ENCODE data around the gene CKAP5. TPM values are rescaled to one million over a fixed set of nuclear protein-coding genes. Genes with fewer than 3 reads are reported as not detected.

The CKAP5 gene
- total and polyA plus RNA-seq, 2 experiments from 2014 or later = 67.9 to 120 TPM

- Mint-ChIP-seq H3K4me3 (no peak overlapping the region), H3K27ac (no peak overlapping the region), H3K9me3 (no peaks in the 10 kb centered on the region), H3K4me1 (peaks cover 19% of the 10 kb centered on the region), H3K36me3 (ENCODE audit: low read depth) (peaks cover 26% of the 10 kb centered on the region), H3K27me3 (ENCODE audit: insufficient read depth, low read depth, poor library complexity) (peaks cover 15% of the 10 kb centered on the region)
- H3K4me3 ChIP-seq = no peak overlapping the region
- TF ChIP-seq CREB1 (CRISPR knock-in tag; IDR thresholded peaks at IDR 0.05; ENCODE audit: low read depth) = no peak
- H3K27ac ChIP-seq (ENCODE audit: low read depth) = no peak overlapping the region
- no peaks in the 10 kb centered on the region for H3F3A ChIP-seq (replicated peaks; ENCODE audit: low read depth)
- peaks cover 17% of the 10 kb centered on the region for H3K36me3 ChIP-seq (ENCODE audit: insufficient read depth)
- 0 out of 2 replicates have a peak, but pooled peaks cover 4% of the 10 kb centered on the region for H3K4me1 ChIP-seq (ENCODE audit: insufficient read depth)
- no peak for DNase-seq (ENCODE audit: low spot score)
- no peak for ATAC-seq
- no peaks in the 10 kb centered on the region for H3K9me2 ChIP-seq (ENCODE audit: insufficient read depth)
- no peak overlapping the region for H2AFZ ChIP-seq
- H4K20me1 ChIP-seq (replicated peaks; ENCODE audit: insufficient read depth) = no peaks in the 10 kb centered on the region; the same call in 1 of the 2 replicates
- no peaks in the 10 kb centered on the region for H3K27me3 ChIP-seq (ENCODE audit: insufficient read depth)
- no peak overlapping the region for H3K4me2 ChIP-seq
- H3K79me2 ChIP-seq (replicated peaks; ENCODE audit: insufficient read depth) = peaks cover 30% of the 10 kb centered on the region
Observed at GRCh38 chr11:46698597-46698996, 147.5 kb downstream of the CKAP5 start.

DNA sequence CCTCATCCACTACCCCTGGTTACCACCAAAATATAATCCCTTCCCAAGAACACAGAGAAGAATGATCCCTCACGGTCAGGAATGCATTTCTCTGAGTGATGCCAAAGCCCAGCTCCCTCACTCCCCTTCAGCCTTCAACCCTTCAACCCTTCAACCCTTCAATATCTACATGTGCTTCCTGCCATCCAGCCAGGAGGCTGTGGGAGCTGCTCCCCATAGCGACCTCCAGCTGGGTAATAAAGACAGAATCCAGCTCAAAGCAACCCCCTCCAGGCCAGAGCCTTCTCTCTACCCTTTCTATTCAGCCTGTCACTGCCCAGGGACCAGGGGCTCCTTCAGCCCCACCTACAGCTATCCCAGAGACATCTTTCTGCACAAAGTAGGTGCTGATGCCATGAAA is 148.4 kb downstream of the CKAP5 start:
- H3K27ac Mint-ChIP-seq = no peak overlapping the region
- Histone ChIP-seq H3K4me1 (ENCODE audit: insufficient read depth) (0 out of 2 replicates have a peak, but pooled peaks cover 4% of the 10 kb centered on the region), H2AFZ (no peak overlapping the region), H3K36me3 (ENCODE audit: insufficient read depth) (peaks cover 11% of the 10 kb centered on the region), H3K4me3 (no peak overlapping the region), H3K27ac (ENCODE audit: low read depth) (no peak overlapping the region), H3K9me2 (ENCODE audit: insufficient read depth) (no peaks in the 10 kb centered on the region), H3K4me2 (no peak overlapping the region), H3K27me3 (ENCODE audit: insufficient read depth) (no peaks in the 10 kb centered on the region), H3F3A (replicated peaks; ENCODE audit: low read depth) (no peaks in the 10 kb centered on the region), H3K79me2 (replicated peaks; ENCODE audit: insufficient read depth) (peaks cover 30% of the 10 kb centered on the region), H4K20me1 (replicated peaks; ENCODE audit: insufficient read depth) (no peaks in the 10 kb centered on the region)
- no peak overlapping the region for H3K4me3 Mint-ChIP-seq
- no peaks in the 10 kb centered on the region for H3K9me3 Mint-ChIP-seq
- no peak for DNase-seq (ENCODE audit: low spot score)
- H3K27me3 Mint-ChIP-seq (ENCODE audit: insufficient read depth, low read depth, poor library complexity) = peaks cover 14% of the 10 kb centered on the region
- peaks cover 19% of the 10 kb centered on the region for H3K4me1 Mint-ChIP-seq
- peaks cover 18% of the 10 kb centered on the region for H3K36me3 Mint-ChIP-seq (ENCODE audit: low read depth)
- no peak for ATAC-seq
- TF ChIP-seq REST (IDR thresholded peaks at IDR 0.05; ENCODE audit: unreplicated experiment) = no peak
- no peak for TF ChIP-seq ZNF114 (CRISPR knock-in tag; IDR thresholded peaks at IDR 0.05)
- no peak for TF ChIP-seq CREB1 (CRISPR knock-in tag; IDR thresholded peaks at IDR 0.05; ENCODE audit: low read depth)
- TF ChIP-seq EZH2 (IDR thresholded peaks at IDR 0.05; ENCODE audit: low read depth, unreplicated experiment) = no peak
- TF ChIP-seq, protein P1, sequence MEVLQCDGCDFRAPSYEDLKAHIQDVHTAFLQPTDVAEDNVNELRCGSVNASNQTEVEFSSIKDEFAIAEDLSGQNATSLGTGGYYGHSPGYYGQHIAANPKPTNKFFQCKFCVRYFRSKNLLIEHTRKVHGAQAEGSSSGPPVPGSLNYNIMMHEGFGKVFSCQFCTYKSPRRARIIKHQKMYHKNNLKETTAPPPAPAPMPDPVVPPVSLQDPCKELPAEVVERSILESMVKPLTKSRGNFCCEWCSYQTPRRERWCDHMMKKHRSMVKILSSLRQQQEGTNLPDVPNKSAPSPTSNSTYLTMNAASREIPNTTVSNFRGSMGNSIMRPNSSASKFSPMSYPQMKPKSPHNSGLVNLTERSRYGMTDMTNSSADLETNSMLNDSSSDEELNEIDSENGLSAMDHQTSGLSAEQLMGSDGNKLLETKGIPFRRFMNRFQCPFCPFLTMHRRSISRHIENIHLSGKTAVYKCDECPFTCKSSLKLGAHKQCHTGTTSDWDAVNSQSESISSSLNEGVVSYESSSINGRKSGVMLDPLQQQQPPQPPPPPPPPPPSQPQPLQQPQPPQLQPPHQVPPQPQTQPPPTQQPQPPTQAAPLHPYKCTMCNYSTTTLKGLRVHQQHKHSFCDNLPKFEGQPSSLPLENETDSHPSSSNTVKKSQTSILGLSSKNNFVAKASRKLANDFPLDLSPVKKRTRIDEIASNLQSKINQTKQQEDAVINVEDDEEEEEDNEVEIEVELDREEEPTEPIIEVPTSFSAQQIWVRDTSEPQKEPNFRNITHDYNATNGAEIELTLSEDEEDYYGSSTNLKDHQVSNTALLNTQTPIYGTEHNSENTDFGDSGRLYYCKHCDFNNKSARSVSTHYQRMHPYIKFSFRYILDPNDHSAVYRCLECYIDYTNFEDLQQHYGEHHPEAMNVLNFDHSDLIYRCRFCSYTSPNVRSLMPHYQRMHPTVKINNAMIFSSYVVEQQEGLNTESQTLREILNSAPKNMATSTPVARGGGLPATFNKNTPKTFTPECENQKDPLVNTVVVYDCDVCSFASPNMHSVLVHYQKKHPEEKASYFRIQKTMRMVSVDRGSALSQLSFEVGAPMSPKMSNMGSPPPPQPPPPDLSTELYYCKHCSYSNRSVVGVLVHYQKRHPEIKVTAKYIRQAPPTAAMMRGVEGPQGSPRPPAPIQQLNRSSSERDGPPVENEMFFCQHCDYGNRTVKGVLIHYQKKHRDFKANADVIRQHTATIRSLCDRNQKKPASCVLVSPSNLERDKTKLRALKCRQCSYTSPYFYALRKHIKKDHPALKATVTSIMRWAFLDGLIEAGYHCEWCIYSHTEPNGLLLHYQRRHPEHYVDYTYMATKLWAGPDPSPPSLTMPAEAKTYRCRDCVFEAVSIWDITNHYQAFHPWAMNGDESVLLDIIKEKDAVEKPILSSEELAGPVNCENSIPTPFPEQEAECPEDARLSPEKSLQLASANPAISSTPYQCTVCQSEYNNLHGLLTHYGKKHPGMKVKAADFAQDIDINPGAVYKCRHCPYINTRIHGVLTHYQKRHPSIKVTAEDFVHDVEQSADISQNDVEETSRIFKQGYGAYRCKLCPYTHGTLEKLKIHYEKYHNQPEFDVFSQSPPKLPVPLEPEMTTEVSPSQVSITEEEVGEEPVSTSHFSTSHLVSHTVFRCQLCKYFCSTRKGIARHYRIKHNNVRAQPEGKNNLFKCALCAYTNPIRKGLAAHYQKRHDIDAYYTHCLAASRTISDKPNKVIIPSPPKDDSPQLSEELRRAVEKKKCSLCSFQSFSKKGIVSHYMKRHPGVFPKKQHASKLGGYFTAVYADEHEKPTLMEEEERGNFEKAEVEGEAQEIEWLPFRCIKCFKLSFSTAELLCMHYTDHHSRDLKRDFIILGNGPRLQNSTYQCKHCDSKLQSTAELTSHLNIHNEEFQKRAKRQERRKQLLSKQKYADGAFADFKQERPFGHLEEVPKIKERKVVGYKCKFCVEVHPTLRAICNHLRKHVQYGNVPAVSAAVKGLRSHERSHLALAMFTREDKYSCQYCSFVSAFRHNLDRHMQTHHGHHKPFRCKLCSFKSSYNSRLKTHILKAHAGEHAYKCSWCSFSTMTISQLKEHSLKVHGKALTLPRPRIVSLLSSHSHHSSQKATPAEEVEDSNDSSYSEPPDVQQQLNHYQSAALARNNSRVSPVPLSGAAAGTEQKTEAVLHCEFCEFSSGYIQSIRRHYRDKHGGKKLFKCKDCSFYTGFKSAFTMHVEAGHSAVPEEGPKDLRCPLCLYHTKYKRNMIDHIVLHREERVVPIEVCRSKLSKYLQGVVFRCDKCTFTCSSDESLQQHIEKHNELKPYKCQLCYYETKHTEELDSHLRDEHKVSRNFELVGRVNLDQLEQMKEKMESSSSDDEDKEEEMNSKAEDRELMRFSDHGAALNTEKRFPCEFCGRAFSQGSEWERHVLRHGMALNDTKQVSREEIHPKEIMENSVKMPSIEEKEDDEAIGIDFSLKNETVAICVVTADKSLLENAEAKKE (CRISPR knock-in tag; IDR thresholded peaks at IDR 0.05) = no peak
- no peak for TF ChIP-seq POLR2AphosphoS5 (IDR thresholded peaks at IDR 0.05; ENCODE audit: low read depth)
- TF ChIP-seq EZH2phosphoT487 (IDR thresholded peaks at IDR 0.05; ENCODE audit: unreplicated experiment) = no peak
- no peak for TF ChIP-seq NANOG (IDR thresholded peaks at IDR 0.05; ENCODE audit: borderline replicate concordance)
- no peak for TF ChIP-seq JUNB (IDR thresholded peaks at IDR 0.05; ENCODE audit: unreplicated experiment)
- TF ChIP-seq ZNF331 (CRISPR knock-in tag; IDR thresholded peaks at IDR 0.05; ENCODE audit: low read depth) = no peak
- TF ChIP-seq, protein P2, sequence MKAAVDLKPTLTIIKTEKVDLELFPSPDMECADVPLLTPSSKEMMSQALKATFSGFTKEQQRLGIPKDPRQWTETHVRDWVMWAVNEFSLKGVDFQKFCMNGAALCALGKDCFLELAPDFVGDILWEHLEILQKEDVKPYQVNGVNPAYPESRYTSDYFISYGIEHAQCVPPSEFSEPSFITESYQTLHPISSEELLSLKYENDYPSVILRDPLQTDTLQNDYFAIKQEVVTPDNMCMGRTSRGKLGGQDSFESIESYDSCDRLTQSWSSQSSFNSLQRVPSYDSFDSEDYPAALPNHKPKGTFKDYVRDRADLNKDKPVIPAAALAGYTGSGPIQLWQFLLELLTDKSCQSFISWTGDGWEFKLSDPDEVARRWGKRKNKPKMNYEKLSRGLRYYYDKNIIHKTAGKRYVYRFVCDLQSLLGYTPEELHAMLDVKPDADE (IDR thresholded peaks at IDR 0.05) = no peak

Measured in GM23338 (cell line).